Loucy (cell line): Measurements from ENCODE around the gene C16orf90.

Source experiments
- EZH2phosphoT487 ChIP-seq: fragments of 200-600 bp; IDR thresholded peaks from 2 replicates; pipeline ENCODE4 v1.6.1; 2018; ENCODE audit warnings: antibody characterized with exemption, mild to moderate bottlenecking, moderate library complexity, borderline replicate concordance
- TF ChIP-seq, protein P1 (sequence below): fragments of 200-600 bp; sonication (generic); conservative IDR thresholded peaks from 2 replicates; pipeline ENCODE4 v1.5.1; 2014; ENCODE audit warnings: mild to moderate bottlenecking, antibody characterized with exemption, low read length

GRCh38 chr16:3541527-3542155 is 46.4 kb upstream of the C16orf90 start:
- TF ChIP-seq, protein P1, sequence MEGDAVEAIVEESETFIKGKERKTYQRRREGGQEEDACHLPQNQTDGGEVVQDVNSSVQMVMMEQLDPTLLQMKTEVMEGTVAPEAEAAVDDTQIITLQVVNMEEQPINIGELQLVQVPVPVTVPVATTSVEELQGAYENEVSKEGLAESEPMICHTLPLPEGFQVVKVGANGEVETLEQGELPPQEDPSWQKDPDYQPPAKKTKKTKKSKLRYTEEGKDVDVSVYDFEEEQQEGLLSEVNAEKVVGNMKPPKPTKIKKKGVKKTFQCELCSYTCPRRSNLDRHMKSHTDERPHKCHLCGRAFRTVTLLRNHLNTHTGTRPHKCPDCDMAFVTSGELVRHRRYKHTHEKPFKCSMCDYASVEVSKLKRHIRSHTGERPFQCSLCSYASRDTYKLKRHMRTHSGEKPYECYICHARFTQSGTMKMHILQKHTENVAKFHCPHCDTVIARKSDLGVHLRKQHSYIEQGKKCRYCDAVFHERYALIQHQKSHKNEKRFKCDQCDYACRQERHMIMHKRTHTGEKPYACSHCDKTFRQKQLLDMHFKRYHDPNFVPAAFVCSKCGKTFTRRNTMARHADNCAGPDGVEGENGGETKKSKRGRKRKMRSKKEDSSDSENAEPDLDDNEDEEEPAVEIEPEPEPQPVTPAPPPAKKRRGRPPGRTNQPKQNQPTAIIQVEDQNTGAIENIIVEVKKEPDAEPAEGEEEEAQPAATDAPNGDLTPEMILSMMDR: no peak
- no peak for TF ChIP-seq EZH2phosphoT487
